Motor neuron (in vitro differentiated cells): ENCODE data around the gene AUTS2. TPM values are rescaled to one million over a fixed set of nuclear protein-coding genes. Genes with fewer than 3 reads are reported as not detected.

ENCODE experiments used
- ATAC-seq, 8 experiments: fragments of 200-7000 bp; cut with Tn5 transposase; replicated peaks in 6 of 8; 2 replicates each; pipeline ENCODE4 v1.8.0; 2021; ENCODE audit warnings: mild to moderate bottlenecking in 8 of 8, moderate library complexity in 8 of 8
- H3K27ac ChIP-seq, 2 donors: fragments of 250-450 bp; sonication (Bioruptor Pico); 2 replicates each; pipeline ENCODE4 v1.9.0; 2021; ENCODE audit warnings: antibody characterized with exemption in 2 of 2, mild to moderate bottlenecking in 2 of 2, moderate library complexity in 1 of 2
- H3K4me1 ChIP-seq, 2 donors: fragments of 250-450 bp; sonication (Bioruptor Pico); replicated peaks in 1 of 2; 2 replicates each; pipeline ENCODE4 v1.6.1; 2021; ENCODE audit warnings: antibody characterized with exemption in 2 of 2, mild to moderate bottlenecking in 2 of 2, moderate library complexity in 1 of 2
- H3K4me3 ChIP-seq, 5 donors: fragments of 250-450 bp; sonication (Bioruptor Pico); 2 replicates each; pipeline ENCODE4 v1.9.0; 2021; ENCODE audit warnings: antibody characterized with exemption in 5 of 5, mild to moderate bottlenecking in 5 of 5, moderate library complexity in 4 of 5
- WGBS, 10 experiments: fragments of 450-650 bp; shearing (Covaris generic); methylation state at CpG; one replicate each; pipeline ENCODE4 v1.0.0; 2022; 5-methylcytosine and 5-hydroxymethylcytosine counted together
- in situ Hi-C, 9 experiments: fragments of 400-800 bp; cut with MboI; loops; one replicate each; pipeline ENCODE4 v1.15.0; 2021; ENCODE audit warnings: low sequenced_read_pairs in 9 of 9, low pct_unique_long_range_greater_than_20kb in 2 of 9; ENCODE audit not compliant: unreplicated experiment in 9 of 9
- total RNA-seq, 8 experiments: library from RNA; unstranded; fragments of 300-600 nt; gene quantifications; 2 replicates each; pipeline versions ENCODE4 v1.2.3 to v1.2.4, GENCODE V29; 2022

The AUTS2 gene
- total RNA-seq, 8 experiments from 2014 or later = 0.49 to 68.6 (median 32.2) TPM

DNA sequence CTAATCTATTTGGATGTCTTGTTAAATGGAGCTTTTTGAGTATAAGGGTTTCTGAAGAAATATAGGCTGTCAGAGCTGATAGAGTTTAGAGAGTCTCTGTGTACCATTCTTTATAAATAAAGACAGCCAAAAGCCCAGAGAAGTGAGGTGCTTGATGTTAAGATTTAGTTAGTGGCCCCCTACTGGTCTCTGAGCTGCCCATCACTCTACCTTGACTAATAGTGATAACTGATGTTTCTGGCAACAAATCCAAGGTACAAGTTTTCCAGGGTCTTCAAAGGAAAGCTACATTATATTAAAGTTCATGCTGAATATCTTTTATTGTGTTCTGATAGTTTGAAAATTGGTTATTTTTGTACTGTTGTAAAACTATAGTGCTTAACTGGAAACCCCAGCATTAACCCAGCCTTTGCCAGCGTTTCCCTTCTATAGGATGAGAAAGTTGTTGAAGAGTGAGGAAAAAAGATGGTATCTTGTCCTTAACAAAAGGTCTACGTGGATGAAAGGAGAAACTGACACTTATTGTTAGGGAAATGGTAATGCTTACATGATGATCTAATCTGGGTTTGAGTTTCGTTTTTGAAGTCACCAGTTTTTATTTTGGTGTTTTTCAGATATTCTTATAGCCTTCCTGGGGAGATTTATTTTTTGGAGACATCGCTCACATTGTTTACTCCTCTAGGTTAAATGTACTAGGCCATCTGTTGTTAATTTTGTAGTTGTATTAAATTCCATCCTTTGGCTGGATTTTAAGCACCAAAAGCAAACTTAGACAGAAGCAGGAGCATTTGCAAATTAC, 79.0 kb downstream of the AUTS2 start:
- Histone ChIP-seq H3K4me3 (no peak overlapping the region), H3K27ac (peak overlapping the region; percentile 6 to 49), H3K4me1 (peaks cover 44 to 46% of the 10 kb centered on the region in 2 donors)
- in situ Hi-C loops = no loop called here
- ATAC-seq = peak in 1 of 8 experiments; percentile 51
- WGBS, 10 experiments = 0 to 48% (median 24%) methylated on average over 1 to 4 of the region's 4 CpGs

GRCh38 chr7:69677881-69678493, 79.7 kb downstream of the AUTS2 start:
- H3K4me3 ChIP-seq = no peak overlapping the region
- 0 to 92% (median 34%) methylated on average over 1 to 3 of the region's 4 CpGs for WGBS, 10 experiments
- in situ Hi-C loops = no loop called here

GRCh38 chr7:69678494-69679187, 80.4 kb downstream of the AUTS2 start:
- peak in 5 of 8 experiments; percentile 90 to 94 (median 92) for ATAC-seq
- H3K27ac ChIP-seq = peak overlapping the region; percentile 6 to 49
- H3K4me3 ChIP-seq = no peak overlapping the region
- in situ Hi-C loops = no loop called here
- WGBS, 10 experiments = 10 to 88% (median 60%) methylated on average over 1 to 9 of the region's 11 CpGs
- peaks cover 51 to 54% of the 10 kb centered on the region in 2 donors for H3K4me1 ChIP-seq

More at GRCh38 chr7:69677881-69678493, 79.7 kb downstream of the AUTS2 start:
- H3K4me1 ChIP-seq = peaks cover 45 to 49% of the 10 kb centered on the region in 2 donors
- peak overlapping the region; percentile 6 to 49 for H3K27ac ChIP-seq
- ATAC-seq = peak in 5 of 8 experiments; percentile 12 to 30 (median 19)

DNA sequence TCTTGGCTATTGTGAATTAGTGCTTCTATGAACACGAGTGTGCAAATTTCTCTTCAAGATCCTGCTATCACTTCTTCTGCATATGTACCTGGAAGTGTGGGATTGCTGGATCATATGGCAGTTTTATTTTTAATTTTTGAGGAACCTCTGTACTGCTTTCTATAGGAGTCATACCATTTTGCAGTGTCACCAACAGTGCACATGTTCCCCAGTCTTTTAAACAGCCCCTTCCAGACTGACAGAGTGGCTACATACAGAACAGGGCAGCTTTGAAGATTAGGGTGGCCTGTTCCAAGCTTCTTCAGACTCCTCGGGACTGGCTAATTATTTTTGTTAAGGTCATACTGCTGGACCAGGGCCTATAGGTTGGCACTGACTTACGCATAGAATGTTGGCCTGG, 82.9 kb downstream of the AUTS2 start:
- H3K4me3 ChIP-seq = no peak overlapping the region
- in situ Hi-C loops = no loop called here
- no peak overlapping the region for H3K27ac ChIP-seq
- 66 to 100% (median 90%) methylated on average over 1 to 3 of the region's 3 CpGs; no CpG with 5 or more reads in 1 of the 10 experiments for WGBS, 10 experiments
- H3K4me1 ChIP-seq = peaks cover 51 to 55% of the 10 kb centered on the region in 2 donors
- ATAC-seq = no peak

- Histone ChIP-seq H3K27ac (no peak overlapping the region), H3K4me1 (peaks cover 38 to 47% of the 10 kb centered on the region in 2 donors), H3K4me3 (no peak overlapping the region)
- in situ Hi-C loops = no loop called here
- WGBS, 10 experiments = 40 to 100% (median 86%) methylated on average over 1 to 4 of the region's 4 CpGs; no CpG with 5 or more reads in 1 of the 10 experiments
- no peak for ATAC-seq
Observed at GRCh38 chr7:69682518-69682917, 84.2 kb downstream of the AUTS2 start.

DNA sequence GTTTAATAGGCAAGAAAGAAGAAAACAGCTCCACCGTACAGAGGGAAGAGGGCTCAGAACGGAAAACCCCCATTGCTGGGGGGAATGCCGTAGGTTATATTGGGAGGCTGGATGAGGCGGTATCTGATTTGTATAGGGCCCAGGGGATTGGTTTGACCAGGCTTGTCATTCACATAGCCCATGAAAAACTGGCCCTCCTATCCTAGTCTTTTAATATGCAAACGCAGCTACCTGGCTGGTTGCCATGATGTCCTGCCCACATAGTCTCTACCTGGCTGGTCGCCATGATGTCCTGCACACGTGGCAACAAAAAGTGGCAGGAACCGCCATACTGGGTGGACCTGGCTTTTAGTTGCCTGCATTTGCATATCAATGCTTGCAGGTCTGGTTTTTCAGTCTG, 84.7 kb downstream of the AUTS2 start:
- Histone ChIP-seq H3K4me3 (no peak overlapping the region), H3K4me1 (peaks cover 38 to 47% of the 10 kb centered on the region in 2 donors), H3K27ac (no peak overlapping the region)
- ATAC-seq = no peak
- in situ Hi-C loops = no loop called here
- 54 to 100% (median 83%) methylated on average over 1 to 7 of the region's 8 CpGs; no CpG with 5 or more reads in 1 of the 10 experiments for WGBS, 10 experiments

- in situ Hi-C loops = no loop called here
- WGBS, 10 experiments = 11 to 100% (median 87%) methylated on average over 1 to 8 of the region's 8 CpGs
- Histone ChIP-seq H3K27ac (no peak overlapping the region), H3K4me1 (peaks cover 40 to 45% of the 10 kb centered on the region in 2 donors), H3K4me3 (no peak overlapping the region)
- peak; percentile 22 to 89 (median 50) for ATAC-seq
Observed at GRCh38 chr7:69684369-69685292, 86.4 kb downstream of the AUTS2 start.

- H3K27ac ChIP-seq = no peak overlapping the region
- in situ Hi-C loops = no loop called here
- peaks cover 37 to 45% of the 10 kb centered on the region in 2 donors for H3K4me1 ChIP-seq
- WGBS, 10 experiments = 0 to 80% (median 57%) methylated on average over 1 of the region's 1 CpG; no CpG with 5 or more reads in 5 of the 10 experiments
- peak in 1 of 8 experiments; percentile 6 for ATAC-seq
- H3K4me3 ChIP-seq = no peak overlapping the region
Observed at GRCh38 chr7:69685293-69685631, 87.0 kb downstream of the AUTS2 start.

GRCh38 chr7:69686366-69686765, 88.1 kb downstream of the AUTS2 start:
- 68 to 100% (median 100%) methylated on average over 1 to 2 of the region's 2 CpGs; no CpG with 5 or more reads in 1 of the 10 experiments for WGBS, 10 experiments
- in situ Hi-C loops = no loop called here
- Histone ChIP-seq H3K4me3 (no peak overlapping the region), H3K4me1 (peaks cover 37 to 45% of the 10 kb centered on the region in 2 donors), H3K27ac (no peak overlapping the region)
- no peak for ATAC-seq

DNA sequence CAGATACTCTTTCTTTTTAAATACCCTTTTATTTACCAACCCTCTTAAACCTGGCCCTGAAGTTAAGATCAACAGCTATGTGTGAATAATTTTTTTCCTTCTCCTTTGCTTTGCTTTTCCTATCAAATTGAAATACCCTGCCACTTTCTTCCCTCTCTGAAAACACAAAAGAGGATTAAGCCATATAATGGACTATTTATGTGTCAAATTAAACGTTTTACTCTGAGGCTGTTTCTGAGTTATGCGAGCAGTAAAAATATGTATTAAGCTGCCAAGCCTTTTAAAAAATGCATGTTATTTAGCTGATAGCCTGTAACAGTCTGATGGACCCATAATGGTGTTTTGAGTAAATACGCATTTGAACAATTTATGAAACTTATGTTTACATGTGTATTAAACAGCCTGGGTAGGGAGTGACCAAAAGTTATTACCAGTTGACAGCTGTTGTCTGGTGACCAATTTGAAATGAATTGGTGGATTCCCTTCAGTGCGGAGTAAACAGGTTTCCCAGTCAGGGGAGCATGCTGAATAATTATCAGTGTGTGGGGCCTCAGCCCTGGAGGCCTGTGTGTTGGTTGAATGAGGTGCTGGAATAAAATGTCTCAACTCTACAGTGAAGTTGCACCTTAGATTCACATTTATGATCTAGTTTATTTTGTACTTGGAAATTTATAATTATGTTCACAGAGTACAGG, 89.6 kb downstream of the AUTS2 start:
- ATAC-seq = peak in 7 of 8 experiments; percentile 46 to 93 (median 87)
- H3K4me3 ChIP-seq = no peak overlapping the region
- peaks cover 37 to 43% of the 10 kb centered on the region in 2 donors for H3K4me1 ChIP-seq
- in situ Hi-C loops = no loop called here
- H3K27ac ChIP-seq = no peak overlapping the region
- WGBS, 10 experiments = 29 to 93% (median 49%) methylated on average over 1 to 4 of the region's 4 CpGs; no CpG with 5 or more reads in 1 of the 10 experiments

- H3K4me1 ChIP-seq = peaks cover 20 to 23% of the 10 kb centered on the region in 2 donors
- no peak overlapping the region for H3K27ac ChIP-seq
- no peak for ATAC-seq
- no peak overlapping the region for H3K4me3 ChIP-seq
- 33 to 100% (median 75%) methylated on average over 1 to 3 of the region's 6 CpGs; no CpG with 5 or more reads in 6 of the 10 experiments for WGBS, 10 experiments
- in situ Hi-C loops = no loop called here
Observed at GRCh38 chr7:69690329-69690728, 92.1 kb downstream of the AUTS2 start.

DNA sequence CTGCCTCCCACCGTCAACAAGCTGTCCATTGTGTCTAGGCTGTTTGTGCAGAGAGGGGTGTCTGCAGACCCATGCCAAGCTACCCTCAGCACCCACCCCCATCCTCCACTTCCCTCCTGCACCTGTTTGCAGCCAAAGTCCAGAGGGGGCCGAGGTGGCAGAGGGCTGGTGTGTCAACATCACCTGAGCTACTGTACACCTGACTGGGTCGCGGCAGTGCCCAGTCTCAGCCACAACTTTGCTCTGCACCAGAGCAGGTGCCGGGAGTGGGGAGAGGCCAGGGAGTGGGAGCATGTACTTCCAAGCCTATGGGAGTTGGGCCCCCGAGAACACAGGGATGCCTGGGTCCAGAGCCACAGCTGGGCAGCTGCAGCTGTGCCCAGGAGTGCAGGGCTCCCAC, 93.1 kb downstream of the AUTS2 start:
- Histone ChIP-seq H3K27ac (no peak overlapping the region), H3K4me3 (no peak overlapping the region), H3K4me1 (peaks cover 23 to 29% of the 10 kb centered on the region in 2 donors)
- 100% methylated on average over 1 of the region's 6 CpGs; no CpG with 5 or more reads in 8 of the 10 experiments for WGBS, 10 experiments
- in situ Hi-C loops = no loop called here
- ATAC-seq = no peak
